ENCODE results near the gene STK11IP.
A peak's percentile ranks its signal among the peaks of the same experiment; 100 is the strongest.

STK11IP gene

GRCh38 chr2:219621935-219622334 is 24.3 kb downstream of the STK11IP start:
- no peak for DNase-seq

- no peak for DNase-seq
Observed at GRCh38 chr2:219622472-219622871, 24.8 kb downstream of the STK11IP start.

GRCh38 chr2:219624565-219624964 is 26.9 kb downstream of the STK11IP start:
- no peak for DNase-seq

GRCh38 chr2:219625179-219625578 is 27.5 kb downstream of the STK11IP start:
- no peak for DNase-seq

GRCh38 chr2:219626540-219626939 is 28.9 kb downstream of the STK11IP start:
- DNase-seq, result no peak

- DNase-seq, result no peak
Observed at GRCh38 chr2:219627103-219628100, 29.7 kb downstream of the STK11IP start, which contains the start of gene SLC4A3. TSS of gene SLC4A3 (plus strand) at chr2:219627630. CDS start at chr2:219627993, 363 bp downstream.

- no peak for DNase-seq
Observed at GRCh38 chr2:219628235-219628985, 30.8 kb downstream of the STK11IP start.

GRCh38 chr2:219628986-219629901 is 31.6 kb downstream of the STK11IP start:
- no peak for DNase-seq

- no peak for DNase-seq
Observed at GRCh38 chr2:219629976-219630695, 32.5 kb downstream of the STK11IP start.

- peak; percentile 43 for DNase-seq
Observed at GRCh38 chr2:219630770-219631405, 33.2 kb downstream of the STK11IP start.

- peak; percentile 47 for DNase-seq
Observed at GRCh38 chr2:219631406-219631891, 33.8 kb downstream of the STK11IP start.

GRCh38 chr2:219631904-219632759 is 34.5 kb downstream of the STK11IP start:
- DNase-seq, result peak; percentile 51

- DNase-seq, result peak; percentile 31
Observed at GRCh38 chr2:219632760-219633105, 35.1 kb downstream of the STK11IP start.

- peak; percentile 45 for DNase-seq
Observed at GRCh38 chr2:219633276-219634065, 35.8 kb downstream of the STK11IP start.

GRCh38 chr2:219634171-219634940 is 36.7 kb downstream of the STK11IP start:
- DNase-seq, result peak; percentile 37

- DNase-seq, result peak; percentile 48
Observed at GRCh38 chr2:219634951-219635751, 37.5 kb downstream of the STK11IP start.

- DNase-seq, result peak; percentile 43
Observed at GRCh38 chr2:219636144-219636915, 38.7 kb downstream of the STK11IP start.

Data from islet precursor cell (in vitro differentiated cells).